NCI-H1436 (cell line): ENCODE results near the gene CDH8.
A peak's percentile ranks its signal among the peaks of the same experiment; 100 is the strongest.

Experiments
- DNase-seq: peaks from one replicate; lab custom pipeline; 2025; lab: John Stamatoyannopoulos, UW

The CDH8 gene

GRCh38 chr16:62036101-62036801 is at the start of gene CDH8:
TSS of gene CDH8 (minus strand) at chr16:62036438. CDS start at chr16:62021403, 15,035 bp downstream.
- DNase-seq, result peak; percentile 44

- DNase-seq, result no peak
Observed at GRCh38 chr16:62079236-62079635, 43.0 kb upstream of the CDH8 start.

- DNase-seq, result no peak
Observed at GRCh38 chr16:62077998-62078397, 41.8 kb upstream of the CDH8 start.

- no peak for DNase-seq
Observed at GRCh38 chr16:62076886-62077285, 40.6 kb upstream of the CDH8 start.

GRCh38 chr16:62068747-62069146 is 32.5 kb upstream of the CDH8 start:
- DNase-seq, result no peak

GRCh38 chr16:62067981-62068380 is 31.7 kb upstream of the CDH8 start:
- DNase-seq, result no peak

GRCh38 chr16:62067182-62067581 is 30.9 kb upstream of the CDH8 start:
- DNase-seq, result no peak

- DNase-seq, result no peak
Observed at GRCh38 chr16:62066747-62067146, 30.5 kb upstream of the CDH8 start.

- DNase-seq, result no peak
Observed at GRCh38 chr16:62064173-62064572, 27.9 kb upstream of the CDH8 start.

GRCh38 chr16:62060089-62060488 is 23.9 kb upstream of the CDH8 start:
- DNase-seq, result no peak

- DNase-seq, result no peak
Observed at GRCh38 chr16:62059527-62059926, 23.3 kb upstream of the CDH8 start.

- no peak for DNase-seq
Observed at GRCh38 chr16:62058412-62058811, 22.2 kb upstream of the CDH8 start.

- DNase-seq, result no peak
Observed at GRCh38 chr16:62051942-62052341, 15.7 kb upstream of the CDH8 start.

- no peak for DNase-seq
Observed at GRCh38 chr16:62050793-62051192, 14.6 kb upstream of the CDH8 start.

GRCh38 chr16:62046801-62047200 is 10.6 kb upstream of the CDH8 start:
- DNase-seq, result no peak

- peak; percentile 70 for DNase-seq
Observed at GRCh38 chr16:62041401-62041800, 5.2 kb upstream of the CDH8 start.

GRCh38 chr16:62038646-62039045 is 2.4 kb upstream of the CDH8 start:
- DNase-seq, result no peak

- no peak for DNase-seq
Observed at GRCh38 chr16:62038225-62038624, 2.0 kb upstream of the CDH8 start.

- no peak for DNase-seq
Observed at GRCh38 chr16:62036802-62037135, 531 bp upstream of the CDH8 start.

GRCh38 chr16:62035115-62036092 is 834 bp downstream of the CDH8 start:
- peak; percentile 58 for DNase-seq

GRCh38 chr16:62034231-62035114 is 1.8 kb downstream of the CDH8 start:
- no peak for DNase-seq

GRCh38 chr16:62033065-62033464 is 3.2 kb downstream of the CDH8 start:
- no peak for DNase-seq
